Right lobe of liver (tissue), 4 donors: ENCODE results near the gene PTBP2.

ENCODE experiments used
- POLR2A ChIP-seq: fragments of 450-650 bp; IDR thresholded peaks from one replicate; pipeline ENCODE4 v1.6.1; 2017; ENCODE audit warnings: antibody characterized with exemption, mild to moderate bottlenecking
- TF ChIP-seq, protein P1 (sequence below), 4 donors: fragments of 200-600 bp in 3 of 4; fragments of 450-650 bp in 1 of 4; IDR thresholded peaks; one replicate each; pipeline versions ENCODE4 v1.5.1 to v1.8.0; 2016 to 2022; ENCODE audit warnings: antibody characterized with exemption in 4 of 4, mild to moderate bottlenecking in 2 of 4
- donor health status: DM: no; HTN: no; CAD: no.
- donor health status: DM: no; HTN: no; CAD: no.
- donor health status: DM: no; HTN: yes; CAD: no.

DNA sequence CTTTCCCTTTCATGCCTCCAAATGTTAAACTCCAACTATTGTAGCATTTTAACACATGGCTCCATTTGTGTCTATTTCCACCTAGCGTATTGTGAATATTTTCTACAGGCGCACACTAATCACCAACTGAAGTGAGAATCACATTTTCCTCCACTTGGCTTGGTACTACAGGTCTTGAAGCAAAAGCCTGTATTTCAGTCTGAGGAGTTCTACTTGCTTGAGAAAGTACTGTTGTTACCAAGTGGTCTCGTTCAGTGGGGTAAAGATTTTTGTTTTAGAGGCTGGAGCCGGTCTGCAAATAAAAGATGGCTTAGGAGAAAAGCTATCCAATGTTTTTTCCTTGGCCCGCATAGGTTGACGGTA is 550 bp upstream of the PTBP2 start:
- TF ChIP-seq POLR2A: no peak
- TF ChIP-seq, protein P1, sequence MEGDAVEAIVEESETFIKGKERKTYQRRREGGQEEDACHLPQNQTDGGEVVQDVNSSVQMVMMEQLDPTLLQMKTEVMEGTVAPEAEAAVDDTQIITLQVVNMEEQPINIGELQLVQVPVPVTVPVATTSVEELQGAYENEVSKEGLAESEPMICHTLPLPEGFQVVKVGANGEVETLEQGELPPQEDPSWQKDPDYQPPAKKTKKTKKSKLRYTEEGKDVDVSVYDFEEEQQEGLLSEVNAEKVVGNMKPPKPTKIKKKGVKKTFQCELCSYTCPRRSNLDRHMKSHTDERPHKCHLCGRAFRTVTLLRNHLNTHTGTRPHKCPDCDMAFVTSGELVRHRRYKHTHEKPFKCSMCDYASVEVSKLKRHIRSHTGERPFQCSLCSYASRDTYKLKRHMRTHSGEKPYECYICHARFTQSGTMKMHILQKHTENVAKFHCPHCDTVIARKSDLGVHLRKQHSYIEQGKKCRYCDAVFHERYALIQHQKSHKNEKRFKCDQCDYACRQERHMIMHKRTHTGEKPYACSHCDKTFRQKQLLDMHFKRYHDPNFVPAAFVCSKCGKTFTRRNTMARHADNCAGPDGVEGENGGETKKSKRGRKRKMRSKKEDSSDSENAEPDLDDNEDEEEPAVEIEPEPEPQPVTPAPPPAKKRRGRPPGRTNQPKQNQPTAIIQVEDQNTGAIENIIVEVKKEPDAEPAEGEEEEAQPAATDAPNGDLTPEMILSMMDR (IDR thresholded peaks at IDR 0.05): no peak
